Loucy (cell line): ENCODE data around the gene OGFOD3.

Experiments used
- H2AFZ ChIP-seq: fragments of 200-600 bp; sonication (generic); 2 replicates; pipeline ENCODE4 v1.6.0; 2016; ENCODE audit warnings: antibody characterized with exemption, mild to moderate bottlenecking, low read length, moderate library complexity
- H3F3A ChIP-seq: fragments of 200-600 bp; 2 replicates; pipeline ENCODE4 v1.6.0; 2016; ENCODE audit warnings: antibody characterized with exemption, low read depth, mild to moderate bottlenecking
- H3K27me3 ChIP-seq: fragments of 200-600 bp; sonication (generic); 2 replicates; pipeline ENCODE4 v1.6.1; 2014; ENCODE audit warnings: low read length, mild to moderate bottlenecking; ENCODE audit not compliant: insufficient read depth, poor library complexity, severe bottlenecking
- H3K36me3 ChIP-seq: fragments of 200-600 bp; sonication (generic); 2 replicates; pipeline ENCODE4 v1.6.1; 2016; ENCODE audit warnings: low read length; ENCODE audit not compliant: insufficient read depth
- H3K4me1 ChIP-seq: fragments of 200-600 bp; sonication (generic); 2 replicates; pipeline ENCODE4 v1.5.1; 2014; ENCODE audit warnings: low read length, mild to moderate bottlenecking; ENCODE audit not compliant: insufficient read depth, poor library complexity, severe bottlenecking
- H3K4me2 ChIP-seq: fragments of 200-600 bp; sonication (generic); 2 replicates; pipeline ENCODE4 v1.6.0; 2014; ENCODE audit warnings: antibody characterized with exemption, low read length, low read depth, mild to moderate bottlenecking; ENCODE audit not compliant: poor library complexity, severe bottlenecking
- H3K4me3 ChIP-seq: fragments of 200-600 bp; sonication (generic); 2 replicates; pipeline ENCODE4 v1.5.1; 2014; ENCODE audit warnings: low read length, mild to moderate bottlenecking, mixed read lengths; ENCODE audit not compliant: poor library complexity, severe bottlenecking
- H3K79me2 ChIP-seq: fragments of 200-600 bp; sonication (generic); 2 replicates; pipeline ENCODE4 v1.6.1; 2014; ENCODE audit warnings: low read length; ENCODE audit not compliant: insufficient read depth
- H3K9ac ChIP-seq: fragments of 200-600 bp; sonication (generic); 2 replicates; pipeline ENCODE4 v1.6.0; 2014; ENCODE audit warnings: mild to moderate bottlenecking, low read depth, low read length, moderate library complexity; ENCODE audit not compliant: poor library complexity, severe bottlenecking
- H3K9me2 ChIP-seq: fragments of 200-600 bp; sonication (generic); replicated peaks from 2 replicates; pipeline ENCODE4 v1.6.1; 2016; ENCODE audit warnings: low read depth, low read length, mixed read lengths
- H3K9me3 ChIP-seq: fragments of 200-600 bp; sonication (generic); 2 replicates; pipeline ENCODE4 v1.6.1; 2014; ENCODE audit warnings: mild to moderate bottlenecking, antibody characterized with exemption, low read length, low read depth; ENCODE audit not compliant: insufficient read depth
- H4K20me1 ChIP-seq: fragments of 200-600 bp; sonication (generic); 2 replicates; pipeline ENCODE4 v1.6.0; 2014; ENCODE audit warnings: antibody characterized with exemption, low read length, mild to moderate bottlenecking; ENCODE audit not compliant: insufficient read depth, poor library complexity, severe bottlenecking
- EZH2phosphoT487 ChIP-seq: fragments of 200-600 bp; IDR thresholded peaks from 2 replicates; pipeline ENCODE4 v1.6.1; 2018; ENCODE audit warnings: antibody characterized with exemption, mild to moderate bottlenecking, moderate library complexity, borderline replicate concordance
- TF ChIP-seq, protein P1 (sequence below): fragments of 200-600 bp; sonication (generic); conservative IDR thresholded peaks from 2 replicates; pipeline ENCODE4 v1.5.1; 2014; ENCODE audit warnings: mild to moderate bottlenecking, antibody characterized with exemption, low read length

OGFOD3 gene

DNA sequence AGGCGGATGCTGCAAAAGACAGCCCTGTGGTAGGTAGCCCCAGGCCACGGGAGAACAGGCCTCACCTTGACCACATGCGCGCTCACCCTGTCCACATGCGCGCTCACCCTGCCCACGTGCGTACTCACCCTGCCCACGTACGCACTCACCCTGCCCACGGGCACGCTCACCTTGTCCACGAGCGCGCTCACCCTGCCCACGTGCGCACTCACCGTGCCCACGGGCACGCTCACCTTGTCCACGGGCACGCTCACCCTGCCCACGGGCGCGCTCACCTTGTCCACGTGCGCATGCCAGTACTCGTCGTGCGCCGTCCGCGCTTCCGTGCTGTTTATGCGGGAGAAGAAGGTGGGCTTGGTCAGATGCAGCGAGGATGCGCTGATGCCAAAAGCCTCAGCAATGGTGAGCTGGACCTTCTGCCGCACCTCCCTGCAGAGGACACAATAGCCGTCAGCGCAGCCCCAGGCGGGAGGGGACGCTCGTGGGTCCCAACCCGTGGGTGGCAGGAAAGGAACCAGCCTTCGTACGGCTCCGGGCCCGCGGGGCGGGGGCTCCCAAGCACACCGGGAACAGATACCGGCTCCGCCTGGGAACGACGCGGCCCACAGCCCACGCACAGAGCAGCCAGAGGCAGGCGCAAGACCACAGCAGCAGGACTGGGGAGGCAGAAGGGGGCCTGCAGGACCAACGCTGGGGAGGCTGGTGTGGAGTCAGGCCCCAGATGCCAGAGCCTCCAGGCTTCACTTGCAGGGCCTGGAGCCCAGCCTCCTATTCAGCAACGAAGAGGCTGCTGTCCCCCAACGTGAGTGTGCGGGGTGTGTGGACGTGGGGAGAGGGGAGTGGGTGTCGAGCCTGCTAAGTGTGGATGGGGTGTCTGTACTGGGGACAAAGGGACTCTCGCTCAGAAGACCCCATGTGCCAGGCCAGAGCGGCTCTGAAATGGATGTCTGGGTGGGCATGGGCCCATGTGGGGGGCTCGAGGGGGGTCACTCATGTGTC lies 14.4 kb downstream of the OGFOD3 start:
- TF ChIP-seq, protein P1, sequence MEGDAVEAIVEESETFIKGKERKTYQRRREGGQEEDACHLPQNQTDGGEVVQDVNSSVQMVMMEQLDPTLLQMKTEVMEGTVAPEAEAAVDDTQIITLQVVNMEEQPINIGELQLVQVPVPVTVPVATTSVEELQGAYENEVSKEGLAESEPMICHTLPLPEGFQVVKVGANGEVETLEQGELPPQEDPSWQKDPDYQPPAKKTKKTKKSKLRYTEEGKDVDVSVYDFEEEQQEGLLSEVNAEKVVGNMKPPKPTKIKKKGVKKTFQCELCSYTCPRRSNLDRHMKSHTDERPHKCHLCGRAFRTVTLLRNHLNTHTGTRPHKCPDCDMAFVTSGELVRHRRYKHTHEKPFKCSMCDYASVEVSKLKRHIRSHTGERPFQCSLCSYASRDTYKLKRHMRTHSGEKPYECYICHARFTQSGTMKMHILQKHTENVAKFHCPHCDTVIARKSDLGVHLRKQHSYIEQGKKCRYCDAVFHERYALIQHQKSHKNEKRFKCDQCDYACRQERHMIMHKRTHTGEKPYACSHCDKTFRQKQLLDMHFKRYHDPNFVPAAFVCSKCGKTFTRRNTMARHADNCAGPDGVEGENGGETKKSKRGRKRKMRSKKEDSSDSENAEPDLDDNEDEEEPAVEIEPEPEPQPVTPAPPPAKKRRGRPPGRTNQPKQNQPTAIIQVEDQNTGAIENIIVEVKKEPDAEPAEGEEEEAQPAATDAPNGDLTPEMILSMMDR, result no peak
- TF ChIP-seq EZH2phosphoT487, result no peak

DNA sequence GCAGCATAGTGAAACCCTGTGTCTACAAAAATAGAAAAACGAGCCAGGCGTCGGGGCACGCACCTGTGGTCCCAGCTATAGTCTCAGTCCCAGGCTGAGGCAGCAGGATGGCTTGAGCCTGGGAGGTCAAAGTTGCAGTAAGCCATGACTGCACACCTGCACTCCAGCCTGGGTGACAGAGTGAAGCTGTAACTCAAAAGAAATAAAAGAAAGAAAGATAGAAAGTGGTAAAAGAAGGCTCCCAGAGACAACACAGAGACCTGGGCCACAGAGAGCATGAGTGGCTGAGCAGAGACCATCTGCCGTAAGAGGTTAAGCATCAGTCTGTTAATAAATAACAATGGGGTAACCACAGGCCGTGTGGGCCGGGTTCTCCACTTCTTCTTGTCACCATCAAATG lies 15.5 kb downstream of the OGFOD3 start:
- no peak for TF ChIP-seq EZH2phosphoT487
- TF ChIP-seq, protein P1, result no peak
- no peaks in the 10 kb centered on the region for H3K79me2 ChIP-seq
- no peaks in the 10 kb centered on the region for H3K27me3 ChIP-seq
- no peaks in the 10 kb centered on the region for H3K9me3 ChIP-seq
- peaks cover 6% of the 10 kb centered on the region; the same call in 1 of the 2 replicates for H3K36me3 ChIP-seq
- H3K4me1 ChIP-seq, result peaks cover 31% of the 10 kb centered on the region
- H3K4me3 ChIP-seq, result no peak overlapping the region
- no peaks in the 10 kb centered on the region for H4K20me1 ChIP-seq
- no peak overlapping the region for H3K9ac ChIP-seq
- H3K4me2 ChIP-seq, result no peak overlapping the region
- no peaks in the 10 kb centered on the region for H3K9me2 ChIP-seq
- peaks cover 9% of the 10 kb centered on the region for H3F3A ChIP-seq
- no peak overlapping the region for H2AFZ ChIP-seq

More for the DNA sequence above, 14.4 kb downstream of the OGFOD3 start:
- H3K9me2 ChIP-seq, result no peaks in the 10 kb centered on the region
- no peak overlapping the region for H2AFZ ChIP-seq
- H3K4me1 ChIP-seq, result peaks cover 31% of the 10 kb centered on the region
- no peaks in the 10 kb centered on the region for H3K79me2 ChIP-seq
- no peaks in the 10 kb centered on the region for H4K20me1 ChIP-seq
- no peak overlapping the region for H3K4me3 ChIP-seq
- no peak overlapping the region for H3K4me2 ChIP-seq
- H3F3A ChIP-seq, result peaks cover 9% of the 10 kb centered on the region
- H3K9ac ChIP-seq, result no peak overlapping the region
- no peaks in the 10 kb centered on the region for H3K27me3 ChIP-seq
- H3K36me3 ChIP-seq, result peaks cover 6% of the 10 kb centered on the region; the same call in 1 of the 2 replicates
- H3K9me3 ChIP-seq, result no peaks in the 10 kb centered on the region

DNA sequence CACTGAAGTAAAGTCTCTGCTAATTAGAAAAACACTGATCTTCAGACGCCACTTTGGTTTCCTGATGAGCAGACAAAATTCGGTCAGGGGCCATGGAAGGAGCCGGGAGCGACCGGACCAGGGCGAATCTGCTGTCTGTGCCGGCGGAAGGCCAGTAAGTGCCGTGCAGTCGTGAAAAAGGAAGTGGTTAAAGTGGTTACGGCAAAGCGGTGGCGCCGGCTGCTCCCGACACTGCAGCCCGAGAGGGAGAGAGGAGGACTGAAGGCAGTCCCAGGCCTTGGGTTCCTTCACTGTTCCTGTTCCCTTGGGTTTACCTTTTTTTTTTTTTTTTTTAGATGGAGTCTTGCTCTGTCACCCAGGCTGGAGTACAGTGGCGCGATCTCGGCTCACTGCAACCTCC lies 17.6 kb downstream of the OGFOD3 start:
- Histone ChIP-seq H3K4me1 (peaks cover 27% of the 10 kb centered on the region), H3K9ac (peak overlapping the region; percentile 61), H3F3A (peaks cover 9% of the 10 kb centered on the region), H2AFZ (0 out of 2 replicates have a peak overlapping the region, but pooled peaks have one; percentile 66), H3K27me3 (no peaks in the 10 kb centered on the region), H3K9me3 (no peaks in the 10 kb centered on the region), H3K79me2 (no peaks in the 10 kb centered on the region), H3K36me3 (peaks cover 6% of the 10 kb centered on the region; the same call in 1 of the 2 replicates), H3K9me2 (no peaks in the 10 kb centered on the region), H3K4me3 (peak overlapping the region; percentile 70), H3K4me2 (peak overlapping the region; percentile 76), H4K20me1 (no peaks in the 10 kb centered on the region)
- TF ChIP-seq, protein P1, result no peak
- TF ChIP-seq EZH2phosphoT487, result no peak
